ENCODE measurements around the gene ARHGAP28. TPM values are rescaled to one million over a fixed set of nuclear protein-coding genes. Genes with fewer than 3 reads are reported as not detected.

Gene ARHGAP28
- total and polyA plus RNA-seq, 11 donors: 0.42 to 7.5 (median 1.8) TPM

- TF ChIP-seq POLR2A (IDR thresholded peaks at IDR 0.05) (no peak), CTCF (IDR thresholded peaks at IDR 0.05) (no peak)
- Histone ChIP-seq H3K4me3 (no peak overlapping the region), H3K4me1 (peaks cover 0 to 6% (median 0%) of the 10 kb centered on the region in 12 donors), H3K36me3 (no peaks in the 10 kb centered on the region), H3K27ac (peak overlapping the region in 1 of 12 donors; percentile 42), H3K27me3 (no peaks in the 10 kb centered on the region), H3K9me3 (no peaks in the 10 kb centered on the region)
- intact Hi-C loops (cut with DNase I): loop anchor here in 2 of 10 donors (10.0 kb wide), 2 partner anchors 192 to 1858 kb away; no protein-coding TSS in a partner anchor
- 81 to 85% (median 82%) methylated on average over 23 to 25 of the region's 25 CpGs for WGBS, 4 donors
- peak; percentile 42 to 88 (median 64) for ATAC-seq
- DNase-seq: peak in 3 of 5 donors; percentile 30 to 68 (median 52)
Observed at GRCh38 chr18:6683112-6683876, 46.2 kb upstream of the ARHGAP28 start.

- H3K36me3 ChIP-seq: no peaks in the 10 kb centered on the region
- ATAC-seq (no peak), DNase-seq (no peak)
- TF ChIP-seq CTCF (IDR thresholded peaks at IDR 0.05) (no peak), POLR2A (IDR thresholded peaks at IDR 0.05) (no peak)
- H3K4me3 ChIP-seq: no peak overlapping the region
- H3K27ac ChIP-seq: no peak overlapping the region
- H3K9me3 ChIP-seq: no peaks in the 10 kb centered on the region
- H3K4me1 ChIP-seq: peaks cover 0 to 1% (median 0%) of the 10 kb centered on the region in 12 donors
- no peaks in the 10 kb centered on the region for H3K27me3 ChIP-seq
- intact Hi-C loops (cut with DNase I): loop anchor here in 2 of 10 donors (10.0 kb wide), 2 partner anchors 187 to 1863 kb away; no protein-coding TSS in a partner anchor
Observed at GRCh38 chr18:6687676-6688075, 41.8 kb upstream of the ARHGAP28 start.

- intact Hi-C loops (cut with DNase I): no loop called here
- Histone ChIP-seq H3K27ac (no peak overlapping the region), H3K27me3 (no peaks in the 10 kb centered on the region), H3K4me1 (no peaks in the 10 kb centered on the region), H3K9me3 (peaks cover 0 to 9% (median 0%) of the 10 kb centered on the region in 12 donors), H3K36me3 (no peaks in the 10 kb centered on the region), H3K4me3 (no peak overlapping the region)
- ATAC-seq (no peak), DNase-seq (no peak)
- TF ChIP-seq POLR2A (IDR thresholded peaks at IDR 0.05): no peak
- TF ChIP-seq CTCF (IDR thresholded peaks at IDR 0.05): no peak
- 78 to 82% (median 80%) methylated on average over 1 of the region's 1 CpG for WGBS, 4 donors
Observed at GRCh38 chr18:6708890-6709289, 20.6 kb upstream of the ARHGAP28 start.

- no peak overlapping the region for H3K27ac ChIP-seq
- H3K36me3 ChIP-seq: no peaks in the 10 kb centered on the region
- ATAC-seq (no peak), DNase-seq (no peak)
- no peaks in the 10 kb centered on the region for H3K4me1 ChIP-seq
- TF ChIP-seq CTCF (IDR thresholded peaks at IDR 0.05) (no peak), POLR2A (IDR thresholded peaks at IDR 0.05) (no peak)
- H3K4me3 ChIP-seq: no peak overlapping the region
- no peaks in the 10 kb centered on the region for H3K27me3 ChIP-seq
- intact Hi-C loops (cut with DNase I): no loop called here
- 54 to 98% (median 89%) methylated on average over 1 of the region's 1 CpG for WGBS, 4 donors
- no peaks in the 10 kb centered on the region for H3K9me3 ChIP-seq
Observed at GRCh38 chr18:6711467-6711866, 18.0 kb upstream of the ARHGAP28 start.
